ENCODE measurements around the gene OAS2. TPM values are rescaled to one million over a fixed set of nuclear protein-coding genes. Genes with fewer than 3 reads are reported as not detected.

Gene OAS2
- total and polyA plus RNA-seq, 2 experiments from 2014 or later, result 0.54 to 0.56 TPM

DNA sequence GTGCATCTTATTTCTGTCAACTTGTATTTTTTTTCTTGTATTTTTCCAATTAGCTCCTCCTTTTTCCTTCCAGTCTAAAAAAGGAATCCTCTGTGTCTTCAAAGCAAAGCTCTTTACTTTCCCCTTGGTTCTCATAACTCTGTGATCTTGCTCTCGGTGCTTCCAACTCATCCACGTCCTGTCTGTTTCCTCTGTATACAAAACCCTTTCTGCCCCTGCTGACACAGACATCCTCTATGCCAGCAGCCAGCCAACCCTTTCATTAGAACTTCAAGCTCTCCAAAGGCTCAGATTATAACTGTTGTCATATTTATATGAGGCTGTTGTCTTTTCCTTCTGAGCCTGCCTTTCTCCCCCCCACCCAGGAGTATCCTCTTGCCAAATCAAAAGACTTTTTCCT lies 32.4 kb downstream of the OAS2 start:
- H3K36me3 ChIP-seq (ENCODE audit: low read depth), result no peaks in the 10 kb centered on the region
- H4K20me1 ChIP-seq (ENCODE audit: insufficient read depth), result no peaks in the 10 kb centered on the region
- WGBS, 2 experiments (ENCODE audit: low coverage in 1 of 2, low lambda C conversion rate in 2 of 2, missing lambda C conversion rate in 2 of 2), result 25 to 32% methylated on average over 2 of the region's 2 CpGs
- no peak for TF ChIP-seq EZH2phosphoT487 (IDR thresholded peaks at IDR 0.05; ENCODE audit: insufficient read depth, low read depth)
- no peak for TF ChIP-seq EZH2 (IDR thresholded peaks at IDR 0.05; ENCODE audit: insufficient read depth, poor library complexity, severe bottlenecking)
- no peak for DNase-seq
- no peaks in the 10 kb centered on the region for H3K9me2 ChIP-seq (ENCODE audit: insufficient read depth)
- no peaks in the 10 kb centered on the region for H3K4me1 ChIP-seq (ENCODE audit: insufficient read depth)
- H3F3A ChIP-seq (ENCODE audit: insufficient read depth), result no peaks in the 10 kb centered on the region
- no peaks in the 10 kb centered on the region; the same call in 1 of the 2 replicates for H3K27me3 ChIP-seq (replicated peaks; ENCODE audit: insufficient read depth)
- no peak overlapping the region for H3K4me2 ChIP-seq (ENCODE audit: unreplicated experiment)
- H3K27ac ChIP-seq, result no peak overlapping the region
- H3K9me3 ChIP-seq (ENCODE audit: low read depth), result no peaks in the 10 kb centered on the region
- no peak overlapping the region for H2AFZ ChIP-seq
- no peak overlapping the region for H3K9ac ChIP-seq
- H3K4me3 ChIP-seq, result no peak overlapping the region
- in situ Hi-C loops (cut with MboI), result no loop called here
- no peaks in the 10 kb centered on the region for H3K79me2 ChIP-seq (ENCODE audit: insufficient read depth)

DNA sequence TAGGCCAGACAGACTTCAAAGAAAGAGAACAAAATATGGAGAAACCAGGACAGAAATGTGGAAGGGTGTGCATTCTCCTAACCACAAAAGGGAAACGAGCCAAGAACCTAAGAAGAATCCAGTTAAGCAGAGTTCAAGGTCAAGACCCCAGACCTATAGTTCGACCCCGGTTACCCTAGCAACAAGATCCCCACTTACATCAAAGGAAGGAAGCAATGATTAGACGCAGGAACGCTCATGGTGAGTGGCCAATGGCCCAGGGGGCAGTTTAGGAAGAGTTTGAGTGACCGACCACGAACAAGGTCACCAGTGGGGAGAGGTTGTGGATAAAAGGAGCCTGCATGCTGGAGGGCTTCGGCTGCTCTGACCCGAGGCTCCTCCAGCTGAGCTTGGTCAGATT lies 36.2 kb downstream of the OAS2 start:
- Histone ChIP-seq H3K9ac (no peak overlapping the region), H3F3A (ENCODE audit: insufficient read depth) (0 out of 2 replicates have a peak, but pooled peaks cover 6% of the 10 kb centered on the region), H3K9me2 (ENCODE audit: insufficient read depth) (no peaks in the 10 kb centered on the region), H3K27ac (no peak overlapping the region), H4K20me1 (ENCODE audit: insufficient read depth) (no peaks in the 10 kb centered on the region), H3K4me2 (ENCODE audit: unreplicated experiment) (no peak overlapping the region), H3K79me2 (ENCODE audit: insufficient read depth) (no peaks in the 10 kb centered on the region), H3K27me3 (replicated peaks; ENCODE audit: insufficient read depth) (no peaks in the 10 kb centered on the region; the same call in 1 of the 2 replicates), H3K9me3 (ENCODE audit: low read depth) (no peaks in the 10 kb centered on the region), H3K4me1 (ENCODE audit: insufficient read depth) (peaks cover 7% of the 10 kb centered on the region; the same call in 1 of the 2 replicates), H2AFZ (no peak overlapping the region), H3K4me3 (no peak overlapping the region), H3K36me3 (ENCODE audit: low read depth) (no peaks in the 10 kb centered on the region)
- no peak for DNase-seq
- WGBS, 2 experiments (ENCODE audit: low coverage in 1 of 2, low lambda C conversion rate in 2 of 2, missing lambda C conversion rate in 2 of 2), result 52 to 53% methylated on average over 9 of the region's 9 CpGs
- TF ChIP-seq EZH2 (IDR thresholded peaks at IDR 0.05; ENCODE audit: insufficient read depth, poor library complexity, severe bottlenecking) (no peak), EZH2phosphoT487 (IDR thresholded peaks at IDR 0.05; ENCODE audit: insufficient read depth, low read depth) (no peak)
- in situ Hi-C loops (cut with MboI), result no loop called here

- DNase-seq, result no peak
- no peak for TF ChIP-seq EZH2phosphoT487 (IDR thresholded peaks at IDR 0.05; ENCODE audit: insufficient read depth, low read depth)
- TF ChIP-seq EZH2 (IDR thresholded peaks at IDR 0.05; ENCODE audit: insufficient read depth, poor library complexity, severe bottlenecking), result no peak
Observed at GRCh38 chr12:113016796-113017195, 38.5 kb downstream of the OAS2 start.

GRCh38 chr12:113019025-113019424 lies 40.7 kb downstream of the OAS2 start:
- no peak overlapping the region for H3K4me3 ChIP-seq
- TF ChIP-seq EZH2phosphoT487 (IDR thresholded peaks at IDR 0.05; ENCODE audit: insufficient read depth, low read depth) (no peak), EZH2 (IDR thresholded peaks at IDR 0.05; ENCODE audit: insufficient read depth, poor library complexity, severe bottlenecking) (no peak)
- in situ Hi-C loops (cut with MboI), result no loop called here
- H4K20me1 ChIP-seq (ENCODE audit: insufficient read depth), result no peaks in the 10 kb centered on the region
- 10 to 13% methylated on average over 4 of the region's 4 CpGs for WGBS, 2 experiments (ENCODE audit: low coverage in 1 of 2, low lambda C conversion rate in 2 of 2, missing lambda C conversion rate in 2 of 2)
- peaks cover 7% of the 10 kb centered on the region; the same call in 1 of the 2 replicates for H3K4me1 ChIP-seq (ENCODE audit: insufficient read depth)
- H3K4me2 ChIP-seq (ENCODE audit: unreplicated experiment), result peak overlapping the region; percentile 20
- 0 out of 2 replicates have a peak, but pooled peaks cover 6% of the 10 kb centered on the region for H3F3A ChIP-seq (ENCODE audit: insufficient read depth)
- no peak overlapping the region for H2AFZ ChIP-seq
- peak; percentile 42 for DNase-seq
- no peaks in the 10 kb centered on the region for H3K9me2 ChIP-seq (ENCODE audit: insufficient read depth)
- H3K27ac ChIP-seq, result no peak overlapping the region
- H3K9ac ChIP-seq, result no peak overlapping the region
- no peaks in the 10 kb centered on the region for H3K36me3 ChIP-seq (ENCODE audit: low read depth)
- H3K27me3 ChIP-seq (replicated peaks; ENCODE audit: insufficient read depth), result 0 out of 2 replicates have a peak, but pooled peaks cover 3% of the 10 kb centered on the region
- H3K79me2 ChIP-seq (ENCODE audit: insufficient read depth), result no peaks in the 10 kb centered on the region
- no peaks in the 10 kb centered on the region for H3K9me3 ChIP-seq (ENCODE audit: low read depth)

More at GRCh38 chr12:113016796-113017195, 38.5 kb downstream of the OAS2 start:
- Histone ChIP-seq H4K20me1 (ENCODE audit: insufficient read depth) (no peaks in the 10 kb centered on the region), H3K4me1 (ENCODE audit: insufficient read depth) (peaks cover 7% of the 10 kb centered on the region; the same call in 1 of the 2 replicates), H3K27me3 (replicated peaks; ENCODE audit: insufficient read depth) (no peaks in the 10 kb centered on the region; the same call in 1 of the 2 replicates), H2AFZ (no peak overlapping the region), H3K9ac (no peak overlapping the region), H3K79me2 (ENCODE audit: insufficient read depth) (no peaks in the 10 kb centered on the region), H3K4me2 (ENCODE audit: unreplicated experiment) (no peak overlapping the region), H3K36me3 (ENCODE audit: low read depth) (no peaks in the 10 kb centered on the region), H3K9me2 (ENCODE audit: insufficient read depth) (no peaks in the 10 kb centered on the region), H3K9me3 (ENCODE audit: low read depth) (no peaks in the 10 kb centered on the region), H3F3A (ENCODE audit: insufficient read depth) (0 out of 2 replicates have a peak, but pooled peaks cover 6% of the 10 kb centered on the region), H3K27ac (no peak overlapping the region), H3K4me3 (no peak overlapping the region)
- 67 to 69% methylated on average over 5 of the region's 5 CpGs for WGBS, 2 experiments (ENCODE audit: low coverage in 1 of 2, low lambda C conversion rate in 2 of 2, missing lambda C conversion rate in 2 of 2)
- in situ Hi-C loops (cut with MboI), result no loop called here
